H1 (cell line): ENCODE measurements around the gene RXFP1. TPM values are rescaled to one million over a fixed set of nuclear protein-coding genes. Genes with fewer than 3 reads are reported as not detected.
A peak's percentile ranks its signal among the peaks of the same experiment; 100 is the strongest.

ENCODE experiments used
- CTCF ChIA-PET: fragments of 300-600 bp; sonication (Branson Sonifier 250); formaldehyde crosslinking; loops from one replicate; lab custom pipeline; 2021; ENCODE audit not compliant: partially characterized antibody; lab: Charles Lee
- POLR2A ChIA-PET: fragments of 300-600 bp; sonication (Branson Sonifier 250); formaldehyde crosslinking; loops from one replicate; lab custom pipeline; 2021; ENCODE audit warnings: inconsistent platforms; ENCODE audit not compliant: partially characterized antibody; lab: Charles Lee
- DNase-seq, 2 experiments: peaks; one replicate each; pipeline versions ENCODE4 v3.0.0 to v3.0.0-alpha.2; 2010 to 2022; ENCODE audit warnings: low spot score in 2 of 2, low read depth in 1 of 2, mixed read lengths in 1 of 2
- FAIRE-seq: peaks from 2 replicates; lab custom pipeline; 2011; peaks lifted over from hg19 to GRCh38; lab: Jason Lieb, UNC
- H2AFZ ChIP-seq: 2 replicates; pipeline ENCODE4 v1.8.1; 2012; ENCODE audit warnings: low read length, inconsistent platforms
- H2AK5ac ChIP-seq: 2 replicates; pipeline ENCODE4 v1.6.1; 2013; ENCODE audit warnings: low read depth, low read length
- H2BK120ac ChIP-seq: replicated peaks from 2 replicates; pipeline ENCODE3; 2013; ENCODE audit warnings: low read depth, low read length, inconsistent platforms
- H2BK12ac ChIP-seq: 2 replicates; pipeline ENCODE4 v1.6.1; 2013; ENCODE audit warnings: low read depth, low read length
- H2BK15ac ChIP-seq: 2 replicates; pipeline ENCODE4 v1.6.1; 2013; ENCODE audit warnings: low read length
- H2BK20ac ChIP-seq: 2 replicates; pipeline ENCODE4 v1.6.1; 2013; ENCODE audit warnings: low read length
- H2BK5ac ChIP-seq: 2 replicates; pipeline ENCODE4 v1.6.1; 2013; ENCODE audit warnings: low read depth, low read length
- H3K14ac ChIP-seq: 2 replicates; pipeline ENCODE4 v1.6.1; 2013; ENCODE audit warnings: inconsistent platforms; ENCODE audit not compliant: insufficient read length
- H3K18ac ChIP-seq: 2 replicates; pipeline ENCODE4 v1.6.1; 2013; ENCODE audit warnings: low read length; ENCODE audit errors: extremely low read depth
- H3K23ac ChIP-seq: 2 replicates; pipeline ENCODE4 v1.6.1; 2013; ENCODE audit warnings: inconsistent platforms; ENCODE audit not compliant: insufficient read length
- H3K23me2 ChIP-seq: 2 replicates; pipeline ENCODE4 v1.6.1; 2013; ENCODE audit warnings: low read depth, low read length
- H3K27ac ChIP-seq: 2 replicates; pipeline ENCODE4 v1.6.1; 2011; ENCODE audit warnings: low read depth, low read length, inconsistent platforms
- H3K27me3 ChIP-seq, 4 experiments: replicated peaks in 1 of 4; 1 replicate in 1 of 4; 2 replicates in 3 of 4; pipeline versions ENCODE4 v1.6.1 to v1.8.1; 2011 to 2013; ENCODE audit warnings: low read length in 3 of 4, mild to moderate bottlenecking in 3 of 4, inconsistent platforms in 2 of 4, mixed read lengths in 2 of 4, moderate library complexity in 1 of 4; ENCODE audit not compliant: control insufficient read depth in 3 of 4, insufficient read depth in 3 of 4; ENCODE audit errors: extremely low read depth in 1 of 4
- H3K36me3 ChIP-seq, 4 experiments: 2 replicates each; pipeline versions ENCODE4 v1.6.1 to v1.8.1; 2011 to 2013; ENCODE audit warnings: mild to moderate bottlenecking in 4 of 4, low read length in 3 of 4, moderate library complexity in 2 of 4, control low read depth in 1 of 4, inconsistent platforms in 1 of 4; ENCODE audit not compliant: insufficient read depth in 4 of 4, control insufficient read depth in 2 of 4
- H3K4ac ChIP-seq: replicated peaks from 2 replicates; pipeline ENCODE3; 2013; ENCODE audit warnings: low read length, low read depth, mixed read lengths, inconsistent platforms; ENCODE audit not compliant: insufficient read length
- H3K4me1 ChIP-seq, 4 experiments: replicated peaks in 1 of 4; 1 replicate in 1 of 4; 2 replicates in 3 of 4; pipeline versions ENCODE4 v1.6.1 to v1.8.1; 2011 to 2013; ENCODE audit warnings: low read length in 3 of 4, inconsistent platforms in 2 of 4, mixed read lengths in 1 of 4; ENCODE audit not compliant: insufficient read depth in 4 of 4, control insufficient read depth in 3 of 4
- H3K4me2 ChIP-seq, 2 experiments: 2 replicates each; pipeline versions ENCODE4 v1.6.1 to v1.8.1; 2011 to 2013; ENCODE audit warnings: low read depth in 2 of 2, low read length in 2 of 2, control low read depth in 1 of 2, inconsistent platforms in 1 of 2, mild to moderate bottlenecking in 1 of 2; ENCODE audit not compliant: insufficient read depth in 1 of 2
- H3K4me3 ChIP-seq, 4 experiments: fragments of 200-600, 300-600 bp in 1 of 4; sonication (generic), shearing (Covaris generic), sonication (Bioruptor Twin) in 1 of 4; 2 replicates each; pipeline versions ENCODE4 v1.5.1 to v1.8.1; 2011 to 2016; ENCODE audit warnings: low read length in 4 of 4, low read depth in 3 of 4, control low read depth in 2 of 4, inconsistent platforms in 2 of 4, mild to moderate bottlenecking in 2 of 4, mixed read lengths in 1 of 4, moderate library complexity in 1 of 4; ENCODE audit not compliant: insufficient read depth in 2 of 4; ENCODE audit errors: extremely low read depth in 1 of 4
- H3K56ac ChIP-seq: replicated peaks from 2 replicates; pipeline ENCODE3; 2013; ENCODE audit warnings: low read depth, mild to moderate bottlenecking, mixed read lengths, low read length, inconsistent platforms; ENCODE audit not compliant: insufficient read length
- H3K79me1 ChIP-seq: 2 replicates; pipeline ENCODE4 v1.6.1; 2013; ENCODE audit warnings: low read depth, low read length, control low read depth
- H3K79me2 ChIP-seq, 2 experiments: 2 replicates each; pipeline versions ENCODE4 v1.6.1 to v1.8.1; 2012 to 2013; ENCODE audit warnings: low read length in 2 of 2, mild to moderate bottlenecking in 2 of 2, inconsistent platforms in 1 of 2; ENCODE audit not compliant: insufficient read depth in 2 of 2, control insufficient read depth in 1 of 2
- H3K9ac ChIP-seq, 4 experiments: replicated peaks in 1 of 4; 1 replicate in 1 of 4; 2 replicates in 3 of 4; pipeline versions ENCODE4 v1.6.1 to v1.8.1; 2011 to 2013; ENCODE audit warnings: low read depth in 3 of 4, low read length in 3 of 4, control low read depth in 2 of 4, mild to moderate bottlenecking in 2 of 4, moderate library complexity in 2 of 4, inconsistent platforms in 1 of 4; ENCODE audit errors: extremely low read depth in 1 of 4
- H3K9me3 ChIP-seq, 2 experiments: 2 replicates each; pipeline versions ENCODE4 v1.6.1 to v1.8.1; 2012 to 2013; ENCODE audit warnings: mild to moderate bottlenecking in 2 of 2, moderate library complexity in 2 of 2, control low read depth in 1 of 2, inconsistent platforms in 1 of 2, low read depth in 1 of 2, low read length in 1 of 2, mixed read lengths in 1 of 2; ENCODE audit not compliant: insufficient read depth in 2 of 2
- H4K20me1 ChIP-seq, 2 experiments: replicated peaks in 1 of 2; 2 replicates each; pipeline versions ENCODE3 to v1.8.1; 2011 to 2013; ENCODE audit warnings: inconsistent platforms in 2 of 2, low read length in 2 of 2, mild to moderate bottlenecking in 1 of 2; ENCODE audit not compliant: insufficient read depth in 2 of 2, control insufficient read depth in 1 of 2
- H4K5ac ChIP-seq: 2 replicates; pipeline ENCODE4 v1.6.1; 2013; ENCODE audit warnings: low read length, low read depth, mixed read lengths, inconsistent platforms; ENCODE audit not compliant: insufficient read length
- H4K8ac ChIP-seq: 2 replicates; pipeline ENCODE4 v1.8.0; 2013; ENCODE audit warnings: mild to moderate bottlenecking, moderate library complexity, low read length, inconsistent platforms; ENCODE audit not compliant: insufficient read depth; ENCODE audit errors: extremely low read depth
- H4K91ac ChIP-seq: replicated peaks from 2 replicates; pipeline ENCODE3; 2013; ENCODE audit warnings: low read length, mixed read lengths, inconsistent platforms; ENCODE audit not compliant: insufficient read length
- BCL11A ChIP-seq, 2 experiments: IDR thresholded peaks; one replicate each; pipeline ENCODE4 v1.6.1; 2011; ENCODE audit warnings: low read depth in 2 of 2, low read length in 2 of 2, mild to moderate bottlenecking in 2 of 2
- BRCA1 ChIP-seq: IDR thresholded peaks from 2 replicates; pipeline ENCODE4 v1.6.1; 2012; ENCODE audit warnings: low read depth, low read length, improper control_type of control experiment
- CHD1 ChIP-seq: IDR thresholded peaks from 2 replicates; pipeline ENCODE4 v1.6.1; 2012; ENCODE audit warnings: low read depth, low read length, improper control_type of control experiment
- CTBP2 ChIP-seq: IDR thresholded peaks from 2 replicates; pipeline ENCODE4 v1.7.0; 2011; ENCODE audit warnings: borderline replicate concordance, mild to moderate bottlenecking, moderate library complexity, mixed read lengths, low read length; ENCODE audit not compliant: insufficient read depth, insufficient read length
- EGR1 ChIP-seq: IDR thresholded peaks from 2 replicates; pipeline ENCODE4 v1.6.1; 2011; ENCODE audit warnings: low read depth, low read length, borderline replicate concordance
- JUN ChIP-seq: IDR thresholded peaks from 2 replicates; pipeline ENCODE4 v1.6.1; 2011; ENCODE audit warnings: low read depth, mild to moderate bottlenecking, improper control_type of control experiment, low read length
- KDM4A ChIP-seq: IDR thresholded peaks from one replicate; pipeline ENCODE4 v1.7.1; 2012; ENCODE audit warnings: low read depth, mild to moderate bottlenecking, moderate library complexity, low read length, inconsistent platforms; ENCODE audit not compliant: severe bottlenecking
- NANOG ChIP-seq: IDR thresholded peaks from 2 replicates; pipeline ENCODE4 v1.6.1; 2011; ENCODE audit warnings: low read length, low read depth, mild to moderate bottlenecking, inconsistent platforms; ENCODE audit not compliant: insufficient read depth, poor library complexity, severe bottlenecking
- RAD21 ChIP-seq, 2 experiments: IDR thresholded peaks in 1 of 2; conservative IDR thresholded peaks in 1 of 2; 2 replicates each; pipeline ENCODE4 v1.6.1; 2011; ENCODE audit warnings: low read depth in 2 of 2, low read length in 2 of 2, improper control_type of control experiment in 1 of 2, inconsistent platforms in 1 of 2, mild to moderate bottlenecking in 1 of 2, moderate library complexity in 1 of 2
- RNF2 ChIP-seq: fragments of 200-900, 300-1000 bp; sonication (generic); IDR thresholded peaks from 2 replicates; pipeline ENCODE4 v1.7.1; 2016; ENCODE audit warnings: borderline replicate concordance, low read depth, mild to moderate bottlenecking, antibody characterized with exemption, low read length; ENCODE audit not compliant: poor library complexity, severe bottlenecking; ENCODE audit errors: missing control alignments
- RXRA ChIP-seq: IDR thresholded peaks from 2 replicates; pipeline ENCODE4 v1.6.1; 2011; ENCODE audit warnings: low read depth, mild to moderate bottlenecking, low read length, moderate library complexity; ENCODE audit not compliant: insufficient read depth
- SIN3A ChIP-seq, 2 experiments: IDR thresholded peaks in 1 of 2; conservative IDR thresholded peaks in 1 of 2; 2 replicates each; pipeline ENCODE4 v1.6.1; 2011 to 2012; ENCODE audit warnings: low read length in 2 of 2, improper control_type of control experiment in 1 of 2, low read depth in 1 of 2, mild to moderate bottlenecking in 1 of 2
- SP2 ChIP-seq: IDR thresholded peaks from 2 replicates; pipeline ENCODE4 v1.6.1; 2012; ENCODE audit warnings: mild to moderate bottlenecking, low read length, inconsistent platforms
- SRF ChIP-seq: IDR thresholded peaks from 2 replicates; pipeline ENCODE4 v1.6.1; 2011; ENCODE audit warnings: mild to moderate bottlenecking, low read depth, low read length, moderate library complexity
- TCF12 ChIP-seq: IDR thresholded peaks from 2 replicates; pipeline ENCODE4 v1.6.1; 2011; ENCODE audit warnings: low read depth, mild to moderate bottlenecking, low read length
- polyA plus RNA-seq, 7 experiments: library from polyadenylated mRNA; depleted of rRNA in 3 of 7; stranded (reverse) in 5 of 7; unstranded in 2 of 7; fragments of >200 nt in 5 of 7; fragments of 200-250 nt in 2 of 7; gene quantifications; 1 replicate in 5 of 7; 2 replicates in 1 of 7; 4 replicates in 1 of 7; pipeline versions ENCODE4 v1.2.1 to v1.2.3, GENCODE V29; 2011 to 2013; ENCODE audit warnings: missing spikeins in 2 of 7, mixed read lengths in 2 of 7
- total RNA-seq: library from RNA; stranded (reverse); fragmentation: NEBNext Ultra II Directional; extraction: Animal tissue kit (Norgen Biotek cat#: 25700); gene quantifications from 2 replicates; pipeline ENCODE4 v1.2.1, GENCODE V29; 2021

RXFP1 gene
- total and polyA plus RNA-seq, 2 of the 8 experiments (the other 6 are each of a cell fraction or from before 2014, with no cell fraction given) = 0.14 to 0.56 TPM

DNA sequence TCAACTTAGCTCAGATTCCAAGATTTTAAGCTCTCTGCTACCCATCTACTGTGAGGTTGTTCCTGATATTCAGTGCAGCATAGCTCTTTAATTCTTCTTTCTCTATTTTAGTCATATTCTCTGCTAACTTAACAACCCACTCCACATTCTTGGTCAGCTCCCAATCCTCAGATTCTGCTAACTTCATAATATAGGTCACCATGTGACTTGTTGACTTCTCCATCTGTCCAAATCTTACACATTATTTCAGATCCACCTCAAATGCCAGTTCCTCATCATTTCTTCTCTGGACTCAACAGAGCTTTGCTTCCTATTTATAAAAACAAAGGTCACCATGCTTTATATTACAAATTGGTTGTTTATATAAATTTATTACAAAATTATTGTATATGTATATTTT, 29.3 kb upstream of the RXFP1 start:
- Histone ChIP-seq H3K4ac (no peak overlapping the region), H3K9ac (no peak overlapping the region), H2BK120ac (no peak overlapping the region), H2BK12ac (no peak overlapping the region), H4K5ac (no peak overlapping the region), H3K4me3 (no peak overlapping the region), H4K20me1 (no peaks in the 10 kb centered on the region), H2AFZ (0 out of 2 replicates have a peak overlapping the region, but pooled peaks have one; percentile 21), H3K23ac (no peak overlapping the region), H3K27me3 (no peaks in the 10 kb centered on the region), H3K4me1 (no peaks in the 10 kb centered on the region), H4K91ac (no peak overlapping the region), H3K9me3 (no peaks in the 10 kb centered on the region), H3K36me3 (no peaks in the 10 kb centered on the region), H3K79me2 (no peaks in the 10 kb centered on the region), H3K4me2 (no peak overlapping the region), H3K56ac (no peak overlapping the region), H4K8ac (no peak overlapping the region), H2BK5ac (no peak overlapping the region), H3K27ac (no peak overlapping the region), H2AK5ac (no peak overlapping the region), H2BK15ac (no peak overlapping the region), H3K23me2 (no peaks in the 10 kb centered on the region), H3K79me1 (no peaks in the 10 kb centered on the region), H2BK20ac (no peak overlapping the region), H3K18ac (no peak overlapping the region), H3K14ac (no peak overlapping the region)
- ChIA-PET POLR2A (no interaction called here), CTCF (interaction anchor here (0.6 to 3.7 kb wide), 7 partner anchors 83 to 232 kb away, joined by 3 to 10 read pairs (median 3); no protein-coding TSS in a partner anchor)
- no peak for DNase-seq
- no peak for TF ChIP-seq JUN
- TF ChIP-seq RNF2 = no peak
- no peak for TF ChIP-seq RAD21 (IDR thresholded peaks at IDR 0.05 in 1 of 2, conservative IDR thresholded peaks at IDR 0.05 in 1 of 2; ENCODE audit: low read depth in 2 of 2, low read length in 2 of 2)
- TF ChIP-seq CHD1 = no peak
- no peak for TF ChIP-seq KDM4A
- TF ChIP-seq TCF12 = no peak
- TF ChIP-seq SIN3A (conservative IDR thresholded peaks at IDR 0.05 in 1 of 2, IDR thresholded peaks at IDR 0.05 in 1 of 2; ENCODE audit: low read depth in 1 of 2, low read length in 2 of 2) = no peak
- TF ChIP-seq RXRA = no peak
- no peak for TF ChIP-seq BRCA1
- no peak for TF ChIP-seq SRF
- no peak for TF ChIP-seq BCL11A (IDR thresholded peaks at IDR 0.05; ENCODE audit: low read depth in 2 of 2, low read length in 2 of 2)
- TF ChIP-seq CTBP2 = no peak
- no peak for TF ChIP-seq NANOG
- no peak for TF ChIP-seq EGR1
- no peak for TF ChIP-seq SP2
- FAIRE-seq = no peak
